AG04450 (cell line): ENCODE results near the gene MUS81. TPM values are rescaled to one million over a fixed set of nuclear protein-coding genes. Genes with fewer than 3 reads are reported as not detected.
"Not testable (repeated sequence)": the region's sequence is repeated elsewhere in the genome, so short reads cannot be mapped to it uniquely, and the experiment has no call there.

Experiments
- CTCF ChIA-PET: fragments of 300-600, 350-600 bp; formaldehyde crosslinking; extraction: SDS; loops from one replicate; lab custom pipeline; 2022; ENCODE audit warnings: antibody characterized with exemption, inconsistent platforms; lab: Charles Lee
- POLR2A ChIA-PET: fragments of 350-600 bp; formaldehyde crosslinking; extraction: SDS; loops from one replicate; lab custom pipeline; 2021; ENCODE audit warnings: antibody characterized with exemption, inconsistent platforms; lab: Yijun Ruan, JAX
- DNase-seq: peaks from one replicate; pipeline ENCODE4 v3.0.0-alpha.2; 2011; ENCODE audit warnings: low read depth, low spot score
- H3K27ac ChIP-seq: one replicate; pipeline ENCODE4 v1.5.1; 2012; ENCODE audit warnings: low read depth, low read length, control low read depth
- H3K27me3 ChIP-seq: one replicate; pipeline ENCODE4 v1.6.0; 2012; ENCODE audit warnings: low read length; ENCODE audit not compliant: control insufficient read depth, insufficient read depth
- H3K4me3 ChIP-seq: 2 replicates; pipeline ENCODE4 v1.5.1; 2011; ENCODE audit warnings: mild to moderate bottlenecking, low read depth, low read length, control low read depth
- H3K9me3 ChIP-seq: 2 replicates; pipeline ENCODE4 v1.5.1; 2012; ENCODE audit warnings: low read length; ENCODE audit not compliant: control insufficient read depth, insufficient read depth
- CTCF ChIP-seq: IDR thresholded peaks from 2 replicates; pipeline ENCODE4 v1.5.1; 2011; ENCODE audit warnings: low read depth, low read length, control low read depth, inconsistent platforms
- polyA plus RNA-seq: library from polyadenylated mRNA; depleted of rRNA; stranded (reverse); fragments of >200 nt; gene quantifications from 2 replicates; pipeline ENCODE4 v1.2.3, GENCODE V29; 2011

The MUS81 gene
- polyA plus RNA-seq, 1 experiment = 23.8 TPM

GRCh38 chr11:65891219-65892136 lies 31.2 kb downstream of the MUS81 start:
- no peak for DNase-seq
- Histone ChIP-seq H3K27ac (peak overlapping the region; percentile 84), H3K4me3 (peak overlapping the region; percentile 72), H3K9me3 (no peaks in the 10 kb centered on the region), H3K27me3 (no peaks in the 10 kb centered on the region)
- ChIA-PET POLR2A (interaction anchor here (0.8 to 7.3 kb wide), 17 partner anchors 9 to 276 kb away, joined by 3 to 153 read pairs (median 5); partner anchors contain the start of genes BANF1, CFL1, EFEMP2 and EIF1AD), CTCF (interaction anchor here (1.0 to 8.9 kb wide), 4 partner anchors 10 to 100 kb away, joined by 5 to 157 read pairs (median 34); partner anchors contain the start of genes CFL1, FOSL1 and MUS81)
- peak; percentile 30; the same call in 1 of the 2 replicates for TF ChIP-seq CTCF

- DNase-seq, H3K9me3 ChIP-seq, H3K27me3 ChIP-seq: not testable (repeated sequence)
- Histone ChIP-seq H3K27ac (peak overlapping the region; percentile 84), H3K4me3 (peak overlapping the region; percentile 72)
- CTCF ChIA-PET = interaction anchor here (1.0 kb wide), 1 partner anchor 32 kb away, joined by 5 read pairs; the partner anchor contains the start of gene MUS81
- POLR2A ChIA-PET = interaction anchor here (1.1 to 7.3 kb wide), 3 partner anchors 8 to 24 kb away, joined by 3 to 153 read pairs (median 124); partner anchors contain the start of gene FOSL1
Measured at GRCh38 chr11:65892137-65892540, 31.9 kb downstream of the MUS81 start.

GRCh38 chr11:65892661-65893317 lies 32.6 kb downstream of the MUS81 start:
- TF ChIP-seq CTCF = no peak
- ChIA-PET POLR2A (interaction anchor here (1.1 to 7.3 kb wide), 3 partner anchors 8 to 24 kb away, joined by 3 to 153 read pairs (median 124); partner anchors contain the start of gene FOSL1), CTCF (interaction anchor here (1.0 kb wide), 1 partner anchor 33 kb away, joined by 5 read pairs; the partner anchor contains the start of gene MUS81)
- Histone ChIP-seq H3K4me3 (peak overlapping the region; percentile 72), H3K27ac (peak overlapping the region; percentile 84), H3K9me3 (no peaks in the 10 kb centered on the region), H3K27me3 (no peaks in the 10 kb centered on the region)
- no peak for DNase-seq

- peak overlapping the region; percentile 68 for H3K27ac ChIP-seq
- CTCF ChIA-PET = interaction anchor here (0.9 kb wide), 1 partner anchor 35 kb away, joined by 3 read pairs; no protein-coding TSS in a partner anchor
Measured at GRCh38 chr11:65894034-65894591, 33.9 kb downstream of the MUS81 start.

More at GRCh38 chr11:65894034-65894591, 33.9 kb downstream of the MUS81 start:
- Histone ChIP-seq H3K4me3 (peak overlapping the region; percentile 22; the same call in 1 of the 2 replicates), H3K27me3 (no peaks in the 10 kb centered on the region), H3K9me3 (no peaks in the 10 kb centered on the region)
- no peak for TF ChIP-seq CTCF
- no peak for DNase-seq
- POLR2A ChIA-PET = interaction anchor here (0.8 to 7.3 kb wide), 2 partner anchors 13 to 22 kb away, joined by 4 to 124 read pairs; no protein-coding TSS in a partner anchor
